PC-3 (cell line): ENCODE data around the gene ZNF143.

ENCODE experiments used
- EZH2 ChIP-seq: fragments of 300-600 bp; sonication (generic); IDR thresholded peaks from one replicate; pipeline ENCODE4 v1.6.1; 2017; ENCODE audit warnings: antibody characterized with exemption, mild to moderate bottlenecking, low read length; ENCODE audit not compliant: unreplicated experiment
- EZH2phosphoT487 ChIP-seq: fragments of 300-600 bp; sonication (generic); IDR thresholded peaks from 2 replicates; pipeline ENCODE4 v1.6.1; 2018; ENCODE audit warnings: mild to moderate bottlenecking, antibody characterized with exemption, low read length, borderline replicate concordance
- TF ChIP-seq, protein P1 (sequence below): fragments of 300-600 bp; sonication (generic); conservative IDR thresholded peaks from 2 replicates; pipeline ENCODE4 v1.5.1; 2017; ENCODE audit warnings: antibody characterized with exemption, low read depth, mild to moderate bottlenecking, low read length

DNA sequence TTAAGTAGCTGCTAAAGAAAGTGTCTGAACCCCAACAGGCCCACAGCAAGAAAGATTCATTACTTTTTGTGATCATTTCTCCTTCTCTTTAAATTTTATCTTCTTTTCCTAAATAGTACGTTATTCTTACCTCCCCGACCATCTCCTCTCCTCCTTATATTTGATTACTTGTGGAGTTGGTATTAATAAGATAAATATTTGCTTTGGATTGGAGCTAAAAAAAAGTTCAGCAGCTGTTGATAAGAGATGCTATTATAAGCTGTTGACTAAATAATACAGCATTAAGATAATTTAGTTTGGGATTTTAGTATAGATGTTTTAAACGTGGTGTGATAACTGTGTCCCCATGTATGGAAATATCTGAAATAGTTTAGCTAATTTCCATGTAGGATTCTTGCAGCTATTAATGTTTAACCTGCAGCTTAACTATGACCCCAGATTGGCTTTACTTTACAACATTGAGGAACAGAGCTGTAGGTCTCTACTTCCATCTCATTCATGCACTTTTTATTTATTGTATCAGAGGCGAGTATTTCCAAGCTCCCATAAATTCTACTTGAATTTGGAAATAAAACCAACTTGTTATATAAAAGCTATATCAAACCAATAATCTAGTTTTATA lies 37.8 kb downstream of the ZNF143 start:
- TF ChIP-seq EZH2 (no peak), EZH2phosphoT487 (no peak)
- TF ChIP-seq, protein P1, sequence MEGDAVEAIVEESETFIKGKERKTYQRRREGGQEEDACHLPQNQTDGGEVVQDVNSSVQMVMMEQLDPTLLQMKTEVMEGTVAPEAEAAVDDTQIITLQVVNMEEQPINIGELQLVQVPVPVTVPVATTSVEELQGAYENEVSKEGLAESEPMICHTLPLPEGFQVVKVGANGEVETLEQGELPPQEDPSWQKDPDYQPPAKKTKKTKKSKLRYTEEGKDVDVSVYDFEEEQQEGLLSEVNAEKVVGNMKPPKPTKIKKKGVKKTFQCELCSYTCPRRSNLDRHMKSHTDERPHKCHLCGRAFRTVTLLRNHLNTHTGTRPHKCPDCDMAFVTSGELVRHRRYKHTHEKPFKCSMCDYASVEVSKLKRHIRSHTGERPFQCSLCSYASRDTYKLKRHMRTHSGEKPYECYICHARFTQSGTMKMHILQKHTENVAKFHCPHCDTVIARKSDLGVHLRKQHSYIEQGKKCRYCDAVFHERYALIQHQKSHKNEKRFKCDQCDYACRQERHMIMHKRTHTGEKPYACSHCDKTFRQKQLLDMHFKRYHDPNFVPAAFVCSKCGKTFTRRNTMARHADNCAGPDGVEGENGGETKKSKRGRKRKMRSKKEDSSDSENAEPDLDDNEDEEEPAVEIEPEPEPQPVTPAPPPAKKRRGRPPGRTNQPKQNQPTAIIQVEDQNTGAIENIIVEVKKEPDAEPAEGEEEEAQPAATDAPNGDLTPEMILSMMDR, result no peak
